K562 (cell line): ENCODE results near the gene TCF3. TPM values are rescaled to one million over a fixed set of nuclear protein-coding genes. Genes with fewer than 3 reads are reported as not detected.

Experiments used
- ERF ChIP-seq: fragments of 450-650 bp; formaldehyde crosslinking; IDR thresholded peaks from 2 replicates; pipeline ENCODE4 v1.4.0; 2020; ENCODE audit warnings: mild to moderate bottlenecking, mixed read lengths
- GATAD2B ChIP-seq: fragments of 450-650 bp; IDR thresholded peaks from 2 replicates; pipeline ENCODE4 v1.6.1; 2017; ENCODE audit warnings: mild to moderate bottlenecking, borderline replicate concordance
- HCFC1 ChIP-seq: IDR thresholded peaks from 2 replicates; pipeline ENCODE4 v1.6.1; 2012; ENCODE audit warnings: low read depth, low read length, improper control_type of control experiment
- HDAC1 ChIP-seq, 2 experiments: fragments of 450-650 bp; IDR thresholded peaks; 2 replicates each; pipeline ENCODE4 v1.6.1; 2016 to 2017; ENCODE audit warnings: inconsistent platforms in 1 of 2, mild to moderate bottlenecking in 1 of 2, moderate library complexity in 1 of 2
- KAT2B ChIP-seq: IDR thresholded peaks from one replicate; pipeline ENCODE4 v1.6.1; 2012; ENCODE audit warnings: low read depth, mild to moderate bottlenecking, control low read depth, inconsistent platforms, low read length, moderate library complexity
- NELFE ChIP-seq: IDR thresholded peaks from 2 replicates; pipeline ENCODE4 v1.6.1; 2011; ENCODE audit warnings: mild to moderate bottlenecking; ENCODE audit not compliant: insufficient read depth, insufficient read length
- PHF20 ChIP-seq: fragments of 450-650 bp; IDR thresholded peaks from 2 replicates; pipeline ENCODE4 v1.6.1; 2018; ENCODE audit not compliant: partially characterized antibody
- PTTG1 ChIP-seq: fragments of 450-650 bp; IDR thresholded peaks from 2 replicates; pipeline ENCODE4 v1.6.1; 2016; ENCODE audit warnings: low read depth, mild to moderate bottlenecking, missing genetic modification characterization, missing compliant biosample characterization
- TGIF2 ChIP-seq: sonication (generic); formaldehyde crosslinking; IDR thresholded peaks from 2 replicates; pipeline ENCODE4 v1.8.1; 2022; ENCODE audit warnings: mild to moderate bottlenecking, missing genetic modification reagents, moderate library complexity
- THAP7 ChIP-seq: fragments of 250-450 bp; sonication (Bioruptor Pico); IDR thresholded peaks from 2 replicates; pipeline ENCODE4 v1.5.0; 2021
- ZMIZ1 ChIP-seq, 2 experiments: fragments of 150-350 bp in 1 of 2; IDR thresholded peaks; 2 replicates each; pipeline ENCODE4 v1.6.1; 2012 to 2016; ENCODE audit warnings: low read depth in 2 of 2, low read length in 2 of 2, mild to moderate bottlenecking in 1 of 2, moderate library complexity in 1 of 2
- polyA plus RNA-seq, 8 experiments: library from polyadenylated mRNA; depleted of rRNA in 4 of 8; stranded (reverse) in 5 of 8; unstranded in 3 of 8; fragments of >200 nt; fragmentation: Nextera tagmentation in 2 of 8; fragmentation: Illumina TruSeq in 1 of 8; extraction: Ambion mirVana in 2 of 8; extraction: Trizol in 1 of 8; gene quantifications; 2 replicates each; pipeline versions ENCODE4 v1.2.1 to v1.2.3, GENCODE V29; 2011 to 2014; ENCODE audit warnings: inconsistent platforms in 1 of 8, missing spikeins in 1 of 8
- total RNA-seq, 7 experiments: library from RNA; depleted of rRNA in 6 of 7; stranded (reverse); fragments of >200 nt in 6 of 7; fragmentation: Illumina TruSeq in 2 of 7; extraction: Trizol in 2 of 7; gene quantifications; 2 replicates each; pipeline versions ENCODE4 v1.2.1 to v1.2.3, GENCODE V29; 2011 to 2021; ENCODE audit warnings: low replicate concordance in 1 of 7
- TF ChIP-seq, protein P1 (sequence below), 2 experiments: fragments of 200-800 bp in 1 of 2; sonication (Bioruptor generic) in 1 of 2; sonication (generic) in 1 of 2; formaldehyde crosslinking in 1 of 2; IDR thresholded peaks in 1 of 2; conservative IDR thresholded peaks in 1 of 2; 2 replicates each; pipeline versions ENCODE4 v1.5.0 to v1.6.1; 2016 to 2020; ENCODE audit warnings: missing compliant biosample characterization in 1 of 2, missing genetic modification characterization in 1 of 2, missing genetic modification reagents in 1 of 2
- TF ChIP-seq, protein P2 (sequence below), 2 experiments: fragments of 450-650 bp; IDR thresholded peaks; 2 replicates each; pipeline ENCODE4 v1.6.1; 2018; ENCODE audit warnings: mild to moderate bottlenecking in 2 of 2, low read depth in 1 of 2; ENCODE audit not compliant: partially characterized antibody in 2 of 2
- TF ChIP-seq, protein P3 (sequence below): IDR thresholded peaks from 3 replicates; pipeline ENCODE4 v1.6.1; 2011; ENCODE audit warnings: borderline replicate concordance, mild to moderate bottlenecking, moderate library complexity; ENCODE audit not compliant: insufficient read length; ENCODE audit errors: extremely low read depth

The TCF3 gene
- total and polyA plus RNA-seq, 9 of the 15 experiments (the other 6 are each of a cell fraction or from before 2014, with no cell fraction given), result 5.6 to 259 (median 84.0) TPM

GRCh38 chr19:1601613-1602064, 50.8 kb downstream of the TCF3 start (continued):
- TF ChIP-seq THAP7 (CRISPR knock-in tag) (no peak), PTTG1 (tag) (no peak), HCFC1 (no peak), HDAC1 (IDR thresholded peaks at IDR 0.05) (peak in 1 of 2 experiments; percentile 78; a peak in 2 of 4 replicates), GATAD2B (no peak), ZMIZ1 (IDR thresholded peaks at IDR 0.05; ENCODE audit: low read depth in 2 of 2, low read length in 2 of 2) (no peak), NELFE (no peak), TGIF2 (CRISPR knock-in tag) (no peak), PHF20 (no peak), ERF (CRISPR knock-in tag) (no peak), KAT2B (no peak)
- TF ChIP-seq, protein P1, sequence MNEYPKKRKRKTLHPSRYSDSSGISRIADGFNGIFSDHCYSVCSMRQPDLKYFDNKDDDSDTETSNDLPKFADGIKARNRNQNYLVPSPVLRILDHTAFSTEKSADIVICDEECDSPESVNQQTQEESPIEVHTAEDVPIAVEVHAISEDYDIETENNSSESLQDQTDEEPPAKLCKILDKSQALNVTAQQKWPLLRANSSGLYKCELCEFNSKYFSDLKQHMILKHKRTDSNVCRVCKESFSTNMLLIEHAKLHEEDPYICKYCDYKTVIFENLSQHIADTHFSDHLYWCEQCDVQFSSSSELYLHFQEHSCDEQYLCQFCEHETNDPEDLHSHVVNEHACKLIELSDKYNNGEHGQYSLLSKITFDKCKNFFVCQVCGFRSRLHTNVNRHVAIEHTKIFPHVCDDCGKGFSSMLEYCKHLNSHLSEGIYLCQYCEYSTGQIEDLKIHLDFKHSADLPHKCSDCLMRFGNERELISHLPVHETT (CRISPR knock-in tag; conservative IDR thresholded peaks at IDR 0.05 in 1 of 2, IDR thresholded peaks at IDR 0.05 in 1 of 2), result 0 out of 4 replicates have a peak, but pooled peaks of 1 of the 2 experiments have one; percentile 31
- TF ChIP-seq, protein P2, sequence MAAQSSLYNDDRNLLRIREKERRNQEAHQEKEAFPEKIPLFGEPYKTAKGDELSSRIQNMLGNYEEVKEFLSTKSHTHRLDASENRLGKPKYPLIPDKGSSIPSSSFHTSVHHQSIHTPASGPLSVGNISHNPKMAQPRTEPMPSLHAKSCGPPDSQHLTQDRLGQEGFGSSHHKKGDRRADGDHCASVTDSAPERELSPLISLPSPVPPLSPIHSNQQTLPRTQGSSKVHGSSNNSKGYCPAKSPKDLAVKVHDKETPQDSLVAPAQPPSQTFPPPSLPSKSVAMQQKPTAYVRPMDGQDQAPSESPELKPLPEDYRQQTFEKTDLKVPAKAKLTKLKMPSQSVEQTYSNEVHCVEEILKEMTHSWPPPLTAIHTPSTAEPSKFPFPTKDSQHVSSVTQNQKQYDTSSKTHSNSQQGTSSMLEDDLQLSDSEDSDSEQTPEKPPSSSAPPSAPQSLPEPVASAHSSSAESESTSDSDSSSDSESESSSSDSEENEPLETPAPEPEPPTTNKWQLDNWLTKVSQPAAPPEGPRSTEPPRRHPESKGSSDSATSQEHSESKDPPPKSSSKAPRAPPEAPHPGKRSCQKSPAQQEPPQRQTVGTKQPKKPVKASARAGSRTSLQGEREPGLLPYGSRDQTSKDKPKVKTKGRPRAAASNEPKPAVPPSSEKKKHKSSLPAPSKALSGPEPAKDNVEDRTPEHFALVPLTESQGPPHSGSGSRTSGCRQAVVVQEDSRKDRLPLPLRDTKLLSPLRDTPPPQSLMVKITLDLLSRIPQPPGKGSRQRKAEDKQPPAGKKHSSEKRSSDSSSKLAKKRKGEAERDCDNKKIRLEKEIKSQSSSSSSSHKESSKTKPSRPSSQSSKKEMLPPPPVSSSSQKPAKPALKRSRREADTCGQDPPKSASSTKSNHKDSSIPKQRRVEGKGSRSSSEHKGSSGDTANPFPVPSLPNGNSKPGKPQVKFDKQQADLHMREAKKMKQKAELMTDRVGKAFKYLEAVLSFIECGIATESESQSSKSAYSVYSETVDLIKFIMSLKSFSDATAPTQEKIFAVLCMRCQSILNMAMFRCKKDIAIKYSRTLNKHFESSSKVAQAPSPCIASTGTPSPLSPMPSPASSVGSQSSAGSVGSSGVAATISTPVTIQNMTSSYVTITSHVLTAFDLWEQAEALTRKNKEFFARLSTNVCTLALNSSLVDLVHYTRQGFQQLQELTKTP (IDR thresholded peaks at IDR 0.05; ENCODE audit: low read depth in 1 of 2, partially characterized antibody in 2 of 2), result no peak
- TF ChIP-seq, protein P3, sequence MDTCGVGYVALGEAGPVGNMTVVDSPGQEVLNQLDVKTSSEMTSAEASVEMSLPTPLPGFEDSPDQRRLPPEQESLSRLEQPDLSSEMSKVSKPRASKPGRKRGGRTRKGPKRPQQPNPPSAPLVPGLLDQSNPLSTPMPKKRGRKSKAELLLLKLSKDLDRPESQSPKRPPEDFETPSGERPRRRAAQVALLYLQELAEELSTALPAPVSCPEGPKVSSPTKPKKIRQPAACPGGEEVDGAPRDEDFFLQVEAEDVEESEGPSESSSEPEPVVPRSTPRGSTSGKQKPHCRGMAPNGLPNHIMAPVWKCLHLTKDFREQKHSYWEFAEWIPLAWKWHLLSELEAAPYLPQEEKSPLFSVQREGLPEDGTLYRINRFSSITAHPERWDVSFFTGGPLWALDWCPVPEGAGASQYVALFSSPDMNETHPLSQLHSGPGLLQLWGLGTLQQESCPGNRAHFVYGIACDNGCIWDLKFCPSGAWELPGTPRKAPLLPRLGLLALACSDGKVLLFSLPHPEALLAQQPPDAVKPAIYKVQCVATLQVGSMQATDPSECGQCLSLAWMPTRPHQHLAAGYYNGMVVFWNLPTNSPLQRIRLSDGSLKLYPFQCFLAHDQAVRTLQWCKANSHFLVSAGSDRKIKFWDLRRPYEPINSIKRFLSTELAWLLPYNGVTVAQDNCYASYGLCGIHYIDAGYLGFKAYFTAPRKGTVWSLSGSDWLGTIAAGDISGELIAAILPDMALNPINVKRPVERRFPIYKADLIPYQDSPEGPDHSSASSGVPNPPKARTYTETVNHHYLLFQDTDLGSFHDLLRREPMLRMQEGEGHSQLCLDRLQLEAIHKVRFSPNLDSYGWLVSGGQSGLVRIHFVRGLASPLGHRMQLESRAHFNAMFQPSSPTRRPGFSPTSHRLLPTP, result no peak
